Type B pancreatic cell (in vitro differentiated cells): Measurements from ENCODE around the gene PRAF2. TPM values are rescaled to one million over a fixed set of nuclear protein-coding genes. Genes with fewer than 3 reads are reported as not detected.
A peak's percentile ranks its signal among the peaks of the same experiment; 100 is the strongest.

Source experiments
- DNase-seq: peaks from one replicate; pipeline ENCODE4 v3.0.0; 2021; ENCODE audit warnings: mixed read lengths; ENCODE audit not compliant: unreplicated experiment; ENCODE audit errors: extremely low spot score
- H3K27ac Mint-ChIP-seq: 2 replicates; pipeline ENCODE4 v1.8.0; 2021; ENCODE audit warnings: mild to moderate bottlenecking, mixed read lengths
- H3K27me3 Mint-ChIP-seq: 2 replicates; pipeline ENCODE4 v1.8.0; 2021; ENCODE audit warnings: mixed read lengths
- H3K36me3 Mint-ChIP-seq: 2 replicates; pipeline ENCODE4 v1.8.0; 2021; ENCODE audit warnings: mixed read lengths
- H3K4me1 Mint-ChIP-seq: one replicate; pipeline ENCODE4 v1.8.0; 2021; ENCODE audit warnings: mixed read lengths; ENCODE audit not compliant: unreplicated experiment
- H3K4me3 Mint-ChIP-seq: 2 replicates; pipeline ENCODE4 v1.8.0; 2021; ENCODE audit warnings: mild to moderate bottlenecking, mixed read lengths
- H3K9me3 Mint-ChIP-seq: 2 replicates; pipeline ENCODE4 v1.8.0; 2021; ENCODE audit warnings: mixed read lengths
- total RNA-seq: library from RNA; stranded (reverse); gene quantifications from 2 replicates; pipeline ENCODE4 v1.2.1, GENCODE V29; 2021; ENCODE audit warnings: low replicate concordance
- TF ChIP-seq, protein P1 (sequence below): fragments of 200-600 bp; sonication (generic); conservative IDR thresholded peaks from 2 replicates; pipeline ENCODE4 v1.5.0; 2021; ENCODE audit warnings: antibody characterized with exemption, mild to moderate bottlenecking

The PRAF2 gene
- total RNA-seq, 1 donor from 2014 or later, result 29.7 TPM

DNA sequence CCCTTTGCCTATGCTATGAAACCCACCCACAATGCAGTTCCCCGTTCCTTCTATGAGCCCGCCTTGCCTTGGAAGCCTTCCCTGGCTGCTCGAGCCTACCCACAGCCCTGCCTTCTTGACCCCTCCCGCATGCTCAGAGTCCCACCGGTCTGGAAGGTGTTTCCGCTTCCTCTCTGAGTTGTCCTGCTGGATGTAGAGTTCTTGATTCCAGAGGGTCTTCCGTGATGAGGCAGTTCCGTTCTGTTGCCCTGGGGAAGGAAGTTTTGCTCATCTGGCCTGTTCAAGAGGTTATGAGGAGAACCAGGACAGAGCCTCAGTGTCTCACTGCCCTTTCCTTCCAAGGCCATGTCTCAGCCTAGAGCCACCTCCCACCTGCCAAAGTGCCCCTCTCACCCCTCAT, 42.3 kb upstream of the PRAF2 start:
- DNase-seq, result no peak
- H3K36me3 Mint-ChIP-seq, result peaks cover 13% of the 10 kb centered on the region
- TF ChIP-seq, protein P1, sequence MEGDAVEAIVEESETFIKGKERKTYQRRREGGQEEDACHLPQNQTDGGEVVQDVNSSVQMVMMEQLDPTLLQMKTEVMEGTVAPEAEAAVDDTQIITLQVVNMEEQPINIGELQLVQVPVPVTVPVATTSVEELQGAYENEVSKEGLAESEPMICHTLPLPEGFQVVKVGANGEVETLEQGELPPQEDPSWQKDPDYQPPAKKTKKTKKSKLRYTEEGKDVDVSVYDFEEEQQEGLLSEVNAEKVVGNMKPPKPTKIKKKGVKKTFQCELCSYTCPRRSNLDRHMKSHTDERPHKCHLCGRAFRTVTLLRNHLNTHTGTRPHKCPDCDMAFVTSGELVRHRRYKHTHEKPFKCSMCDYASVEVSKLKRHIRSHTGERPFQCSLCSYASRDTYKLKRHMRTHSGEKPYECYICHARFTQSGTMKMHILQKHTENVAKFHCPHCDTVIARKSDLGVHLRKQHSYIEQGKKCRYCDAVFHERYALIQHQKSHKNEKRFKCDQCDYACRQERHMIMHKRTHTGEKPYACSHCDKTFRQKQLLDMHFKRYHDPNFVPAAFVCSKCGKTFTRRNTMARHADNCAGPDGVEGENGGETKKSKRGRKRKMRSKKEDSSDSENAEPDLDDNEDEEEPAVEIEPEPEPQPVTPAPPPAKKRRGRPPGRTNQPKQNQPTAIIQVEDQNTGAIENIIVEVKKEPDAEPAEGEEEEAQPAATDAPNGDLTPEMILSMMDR, result no peak
- H3K9me3 Mint-ChIP-seq, result no peaks in the 10 kb centered on the region
- H3K27ac Mint-ChIP-seq, result no peak overlapping the region
- no peaks in the 10 kb centered on the region for H3K27me3 Mint-ChIP-seq
- H3K4me3 Mint-ChIP-seq, result no peak overlapping the region
- no peaks in the 10 kb centered on the region for H3K4me1 Mint-ChIP-seq

DNA sequence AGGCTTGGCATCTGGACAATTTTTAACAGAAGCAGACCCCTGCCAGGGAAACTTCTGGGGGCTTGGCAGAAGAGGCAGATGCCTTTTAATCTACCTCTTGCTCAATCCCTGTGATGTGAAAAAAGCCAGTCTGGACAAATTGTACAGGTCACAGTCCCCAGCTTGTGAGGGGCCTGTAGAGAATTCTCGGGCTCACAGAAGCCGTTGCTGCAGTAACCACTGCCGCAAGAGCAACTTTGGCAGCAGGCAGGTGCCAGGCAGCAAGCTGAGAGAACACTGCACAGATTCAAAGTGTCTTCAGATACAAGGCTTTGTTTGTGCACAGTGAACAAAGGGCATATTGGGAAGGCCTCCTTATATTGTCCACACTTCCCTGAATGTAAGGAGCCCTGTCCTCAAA, 38.0 kb upstream of the PRAF2 start:
- H3K9me3 Mint-ChIP-seq, result no peaks in the 10 kb centered on the region
- TF ChIP-seq, protein P1, result no peak
- DNase-seq, result no peak

DNA sequence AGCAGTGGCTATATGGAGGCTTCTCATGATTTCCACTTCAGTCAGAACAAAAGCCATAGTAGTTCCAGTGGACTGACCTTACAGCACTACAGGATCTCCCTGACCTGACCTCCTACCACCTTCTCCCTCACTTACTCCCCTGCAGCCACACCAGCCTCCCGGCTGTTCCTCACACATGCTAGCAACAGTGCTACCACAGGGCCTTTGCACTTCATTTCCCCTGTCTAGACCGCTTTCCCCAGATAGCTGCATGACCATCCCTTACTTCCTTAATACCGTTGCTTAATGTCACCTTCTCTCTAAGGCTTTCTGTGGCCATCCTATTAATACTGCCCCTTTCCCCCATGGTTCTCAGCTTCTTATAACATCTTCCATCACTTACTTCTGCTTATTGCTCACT, 36.6 kb upstream of the PRAF2 start:
- H3K27me3 Mint-ChIP-seq, result no peaks in the 10 kb centered on the region

More for the DNA sequence above, 38.0 kb upstream of the PRAF2 start:
- Mint-ChIP-seq H3K4me3 (no peak overlapping the region), H3K27me3 (no peaks in the 10 kb centered on the region), H3K36me3 (peaks cover 12% of the 10 kb centered on the region), H3K4me1 (no peaks in the 10 kb centered on the region), H3K27ac (no peak overlapping the region)

DNA sequence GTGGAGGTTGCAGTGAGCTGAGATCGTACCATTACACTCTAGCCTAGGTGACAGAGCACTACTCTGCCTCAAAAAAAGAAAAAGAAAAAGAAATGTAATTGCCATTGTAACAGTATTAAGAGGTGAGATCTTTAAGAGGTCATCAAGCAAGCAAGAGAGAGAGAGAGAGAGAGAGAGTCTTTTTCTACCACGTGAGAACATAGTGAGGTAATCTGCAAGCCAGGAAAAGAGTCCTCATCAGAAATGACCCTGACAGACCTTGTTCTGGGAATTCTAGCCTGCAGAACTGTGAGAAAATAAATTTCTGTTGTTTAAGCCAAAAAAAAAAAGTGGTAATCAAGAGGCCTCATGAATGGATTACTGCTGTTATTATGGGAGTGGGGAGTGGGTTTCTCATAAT, 34.8 kb upstream of the PRAF2 start:
- Mint-ChIP-seq H3K36me3 (peaks cover 9% of the 10 kb centered on the region), H3K4me1 (no peaks in the 10 kb centered on the region), H3K27me3 (no peaks in the 10 kb centered on the region), H3K9me3 (no peaks in the 10 kb centered on the region), H3K4me3 (no peak overlapping the region), H3K27ac (no peak overlapping the region)
- TF ChIP-seq, protein P1, result no peak
- DNase-seq, result no peak

More for the DNA sequence above, 36.6 kb upstream of the PRAF2 start:
- no peak overlapping the region for H3K27ac Mint-ChIP-seq
- DNase-seq, result no peak
- no peak overlapping the region for H3K4me3 Mint-ChIP-seq
- H3K9me3 Mint-ChIP-seq, result no peaks in the 10 kb centered on the region
- TF ChIP-seq, protein P1, result no peak
- no peaks in the 10 kb centered on the region for H3K4me1 Mint-ChIP-seq
- peaks cover 9% of the 10 kb centered on the region for H3K36me3 Mint-ChIP-seq

DNA sequence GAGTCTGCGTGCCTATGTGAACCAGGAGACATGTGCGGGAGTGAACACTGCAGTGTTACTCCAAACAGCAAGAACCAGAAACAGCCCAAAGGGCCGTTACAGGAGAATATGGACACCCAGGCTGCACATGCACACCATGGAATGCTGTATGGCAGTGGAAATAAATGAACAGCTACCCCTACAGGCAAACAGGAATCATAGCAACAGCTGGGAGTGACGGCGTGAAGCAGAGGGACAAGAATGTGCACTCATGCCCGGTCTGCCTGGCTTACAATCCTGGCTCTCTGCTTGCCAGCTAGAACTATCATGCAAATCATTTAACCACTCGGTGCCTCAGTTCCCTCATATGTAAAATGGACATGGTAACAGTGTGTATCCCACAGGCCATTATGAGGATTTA, 33.1 kb upstream of the PRAF2 start:
- H3K4me3 Mint-ChIP-seq, result no peak overlapping the region
- DNase-seq, result no peak
- TF ChIP-seq, protein P1, result peak; percentile 60
- peaks cover 4% of the 10 kb centered on the region for H3K36me3 Mint-ChIP-seq
- no peak overlapping the region for H3K27ac Mint-ChIP-seq
- no peaks in the 10 kb centered on the region for H3K4me1 Mint-ChIP-seq
- H3K27me3 Mint-ChIP-seq, result no peaks in the 10 kb centered on the region
- no peaks in the 10 kb centered on the region for H3K9me3 Mint-ChIP-seq

DNA sequence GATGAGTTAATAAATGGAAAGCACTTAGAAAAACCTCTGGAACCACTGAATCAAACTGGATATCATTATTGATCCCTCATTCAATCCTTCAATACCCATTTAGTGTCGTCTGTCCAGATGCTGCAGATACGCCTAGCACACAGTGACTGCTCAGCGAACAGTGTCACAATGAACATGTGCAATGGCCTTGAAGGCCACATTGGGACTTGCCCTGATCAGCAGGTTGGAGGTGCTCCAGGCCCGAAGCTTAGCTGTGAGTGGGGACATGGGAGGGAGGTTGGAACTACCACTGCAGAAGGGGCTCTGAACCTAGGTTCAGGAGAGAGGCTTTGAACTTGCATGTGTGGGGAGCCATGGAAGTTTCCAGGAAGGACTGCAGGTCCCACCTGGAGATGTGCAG, 32.5 kb upstream of the PRAF2 start:
- Mint-ChIP-seq H3K27me3 (no peaks in the 10 kb centered on the region), H3K36me3 (peaks cover 4% of the 10 kb centered on the region), H3K4me3 (no peak overlapping the region), H3K27ac (no peak overlapping the region), H3K9me3 (no peaks in the 10 kb centered on the region), H3K4me1 (no peaks in the 10 kb centered on the region)
- DNase-seq, result no peak
- TF ChIP-seq, protein P1, result no peak
